OCI-LY1 (cell line): Measurements from ENCODE around the gene TSPAN3.

ENCODE experiments used
- H2AFZ ChIP-seq: fragments of 200-600 bp; sonication (generic), shearing (Covaris generic); 2 replicates; pipeline ENCODE4 v1.6.0; 2014; ENCODE audit warnings: antibody characterized with exemption, mild to moderate bottlenecking, low read length
- H3F3A ChIP-seq: fragments of 200-600 bp; sonication (generic), shearing (Covaris generic); 2 replicates; pipeline ENCODE4 v1.6.0; 2014; ENCODE audit warnings: mild to moderate bottlenecking, antibody characterized with exemption, low read length, moderate library complexity; ENCODE audit not compliant: insufficient read depth
- H3K27ac ChIP-seq: fragments of 200-600 bp; sonication (generic); 2 replicates; pipeline ENCODE4 v1.5.1; 2014; ENCODE audit warnings: low read length, mixed run types, mild to moderate bottlenecking, low read depth; ENCODE audit not compliant: poor library complexity, severe bottlenecking
- H3K27me3 ChIP-seq: fragments of 200-600 bp; sonication (generic); 2 replicates; pipeline ENCODE4 v1.6.0; 2014; ENCODE audit warnings: antibody characterized with exemption, mild to moderate bottlenecking, low read length, moderate library complexity; ENCODE audit not compliant: insufficient read depth
- H3K36me3 ChIP-seq: fragments of 200-600 bp; sonication (generic); 2 replicates; pipeline ENCODE4 v1.6.1; 2014; ENCODE audit warnings: mild to moderate bottlenecking, antibody characterized with exemption, low read length, moderate library complexity, mixed read lengths; ENCODE audit not compliant: insufficient read depth
- H3K4me1 ChIP-seq: fragments of 200-600 bp; sonication (generic); 2 replicates; pipeline ENCODE4 v1.5.1; 2014; ENCODE audit warnings: mild to moderate bottlenecking, low read length, moderate library complexity; ENCODE audit not compliant: insufficient read depth, severe bottlenecking
- H3K4me2 ChIP-seq: fragments of 200-600 bp; sonication (generic), shearing (Covaris generic); 2 replicates; pipeline ENCODE4 v1.6.1; 2014; ENCODE audit warnings: low read length
- H3K4me3 ChIP-seq: fragments of 200-600 bp; sonication (generic); 2 replicates; pipeline ENCODE4 v1.5.1; 2014; ENCODE audit warnings: low read length, low read depth, mild to moderate bottlenecking, mixed read lengths; ENCODE audit not compliant: poor library complexity, severe bottlenecking
- H3K79me2 ChIP-seq: fragments of 200-600 bp; shearing (Covaris generic); 2 replicates; pipeline ENCODE4 v1.6.1; 2016; ENCODE audit warnings: mixed run types, low read length, mixed read lengths; ENCODE audit not compliant: insufficient read depth
- H3K9ac ChIP-seq: fragments of 200-600 bp; sonication (generic), shearing (Covaris generic); 2 replicates; pipeline ENCODE4 v1.6.1; 2014; ENCODE audit warnings: mild to moderate bottlenecking, low read length, mixed read lengths
- H3K9me2 ChIP-seq: fragments of 200-600 bp; sonication (generic), shearing (Covaris generic); 2 replicates; pipeline ENCODE4 v1.6.1; 2014; ENCODE audit warnings: low read depth, mild to moderate bottlenecking, low read length, mixed read lengths
- H3K9me3 ChIP-seq: fragments of 200-600 bp; shearing (Covaris generic); 2 replicates; pipeline ENCODE4 v1.6.1; 2014; ENCODE audit warnings: low read length, mixed read lengths
- H4K20me1 ChIP-seq: fragments of 200-600 bp; sonication (generic), shearing (Covaris generic); 2 replicates; pipeline ENCODE4 v1.6.0; 2016; ENCODE audit warnings: mild to moderate bottlenecking, low read length; ENCODE audit not compliant: insufficient read depth
- EZH2 ChIP-seq: fragments of 200-600 bp; sonication (generic), shearing (Covaris generic); IDR thresholded peaks from 2 replicates; pipeline ENCODE4 v1.8.0; 2017; ENCODE audit warnings: borderline replicate concordance, mixed run types, mild to moderate bottlenecking, antibody characterized with exemption, low read length, moderate library complexity, mixed read lengths
- TF ChIP-seq, protein P1 (sequence below): fragments of 200-600 bp; sonication (generic), shearing (Covaris generic); IDR thresholded peaks from 2 replicates; pipeline ENCODE4 v1.5.1; 2017; ENCODE audit warnings: mild to moderate bottlenecking, antibody characterized with exemption, low read length, moderate library complexity, mixed read lengths

Gene TSPAN3

DNA sequence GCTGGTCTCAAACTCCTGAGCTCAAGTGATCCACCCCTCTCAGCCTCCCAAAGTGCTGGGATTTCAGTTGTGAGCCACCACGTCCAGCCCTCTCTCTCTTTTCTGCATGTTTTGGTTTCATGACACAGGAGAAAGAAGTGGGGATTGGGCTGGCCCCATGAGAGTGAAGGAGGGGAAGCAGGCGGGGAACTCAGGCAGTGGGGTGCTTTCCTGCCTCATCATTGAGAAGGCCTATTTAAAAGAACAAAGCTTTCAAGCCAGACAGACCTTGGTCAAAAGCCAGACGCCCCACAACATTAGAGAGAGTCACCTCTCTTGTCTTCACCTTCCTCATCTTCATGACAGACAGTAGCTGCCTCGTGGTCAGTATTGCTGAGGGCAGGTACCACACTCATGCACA is 60.1 kb downstream of the TSPAN3 start:
- no peaks in the 10 kb centered on the region for H4K20me1 ChIP-seq
- no peak overlapping the region for H3K4me2 ChIP-seq
- no peaks in the 10 kb centered on the region for H3K4me1 ChIP-seq

DNA sequence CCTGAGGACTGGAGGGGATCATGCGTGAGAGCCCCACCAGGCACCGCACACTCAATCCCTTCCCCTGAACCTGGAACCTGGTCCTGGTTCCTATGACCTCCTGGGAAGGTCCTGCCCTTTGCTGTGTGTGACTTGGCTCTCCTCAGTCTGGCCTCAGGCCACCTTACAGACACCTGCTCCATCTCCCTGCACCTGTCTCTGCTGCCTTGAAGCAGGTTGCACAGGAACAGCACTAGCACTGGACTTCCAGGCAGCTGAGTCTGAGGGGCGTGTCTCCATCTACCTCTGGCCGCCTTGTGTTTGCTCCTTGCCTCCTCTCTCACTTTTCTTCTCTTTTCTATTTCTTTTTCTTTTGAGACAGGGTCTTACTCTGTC is 60.6 kb downstream of the TSPAN3 start:
- Histone ChIP-seq H3K9ac (no peak overlapping the region), H3K9me3 (no peaks in the 10 kb centered on the region), H3F3A (no peaks in the 10 kb centered on the region), H3K79me2 (no peaks in the 10 kb centered on the region), H3K27ac (no peak overlapping the region), H2AFZ (no peak overlapping the region), H4K20me1 (no peaks in the 10 kb centered on the region), H3K36me3 (no peaks in the 10 kb centered on the region), H3K9me2 (no peaks in the 10 kb centered on the region), H3K4me3 (no peak overlapping the region), H3K27me3 (0 out of 2 replicates have a peak, but pooled peaks cover 10% of the 10 kb centered on the region), H3K4me2 (no peak overlapping the region), H3K4me1 (no peaks in the 10 kb centered on the region)
- TF ChIP-seq, protein P1, sequence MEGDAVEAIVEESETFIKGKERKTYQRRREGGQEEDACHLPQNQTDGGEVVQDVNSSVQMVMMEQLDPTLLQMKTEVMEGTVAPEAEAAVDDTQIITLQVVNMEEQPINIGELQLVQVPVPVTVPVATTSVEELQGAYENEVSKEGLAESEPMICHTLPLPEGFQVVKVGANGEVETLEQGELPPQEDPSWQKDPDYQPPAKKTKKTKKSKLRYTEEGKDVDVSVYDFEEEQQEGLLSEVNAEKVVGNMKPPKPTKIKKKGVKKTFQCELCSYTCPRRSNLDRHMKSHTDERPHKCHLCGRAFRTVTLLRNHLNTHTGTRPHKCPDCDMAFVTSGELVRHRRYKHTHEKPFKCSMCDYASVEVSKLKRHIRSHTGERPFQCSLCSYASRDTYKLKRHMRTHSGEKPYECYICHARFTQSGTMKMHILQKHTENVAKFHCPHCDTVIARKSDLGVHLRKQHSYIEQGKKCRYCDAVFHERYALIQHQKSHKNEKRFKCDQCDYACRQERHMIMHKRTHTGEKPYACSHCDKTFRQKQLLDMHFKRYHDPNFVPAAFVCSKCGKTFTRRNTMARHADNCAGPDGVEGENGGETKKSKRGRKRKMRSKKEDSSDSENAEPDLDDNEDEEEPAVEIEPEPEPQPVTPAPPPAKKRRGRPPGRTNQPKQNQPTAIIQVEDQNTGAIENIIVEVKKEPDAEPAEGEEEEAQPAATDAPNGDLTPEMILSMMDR, result no peak
- TF ChIP-seq EZH2, result no peak

More for the DNA sequence above, 60.1 kb downstream of the TSPAN3 start:
- Histone ChIP-seq H3F3A (no peaks in the 10 kb centered on the region), H2AFZ (no peak overlapping the region), H3K27me3 (0 out of 2 replicates have a peak, but pooled peaks cover 10% of the 10 kb centered on the region), H3K9ac (no peak overlapping the region), H3K4me3 (no peak overlapping the region), H3K36me3 (no peaks in the 10 kb centered on the region), H3K9me2 (no peaks in the 10 kb centered on the region), H3K9me3 (no peaks in the 10 kb centered on the region), H3K79me2 (no peaks in the 10 kb centered on the region), H3K27ac (no peak overlapping the region)
- TF ChIP-seq, protein P1, result no peak
- TF ChIP-seq EZH2, result no peak

DNA sequence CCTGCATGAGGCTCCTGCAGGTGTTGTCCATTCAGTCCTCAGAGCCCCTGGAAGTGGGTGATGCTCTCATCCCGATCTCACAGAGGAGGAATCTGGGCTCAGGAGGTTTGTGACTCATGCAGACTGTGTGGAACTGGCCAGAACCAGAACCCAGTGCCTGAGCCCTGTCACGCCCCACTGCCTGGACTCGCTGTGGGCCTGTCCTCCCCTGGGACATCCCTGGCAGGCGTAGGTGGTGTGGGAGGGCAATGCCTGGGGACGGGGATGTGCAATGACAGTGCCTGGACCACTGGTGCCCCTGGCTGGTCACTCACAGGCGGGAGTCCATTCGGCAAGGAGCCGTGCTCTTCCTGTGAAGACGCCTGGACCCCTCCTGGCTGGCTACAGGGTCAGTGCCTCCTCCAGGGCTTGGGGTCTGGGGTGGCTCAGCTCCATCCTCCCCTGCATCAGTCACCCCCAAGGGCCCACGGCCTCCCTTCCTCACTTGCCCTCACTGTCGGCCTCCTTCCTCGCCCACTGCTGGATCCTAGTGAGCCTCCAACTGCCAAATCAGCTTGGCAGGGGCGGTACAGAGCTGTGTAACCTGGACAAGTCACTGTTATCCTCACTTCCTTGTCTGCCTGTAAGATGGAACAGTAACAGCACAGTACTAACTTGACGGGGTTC is 61.1 kb downstream of the TSPAN3 start:
- H3K79me2 ChIP-seq, result no peaks in the 10 kb centered on the region
- no peak overlapping the region for H3K4me3 ChIP-seq
- H3K27ac ChIP-seq, result no peak overlapping the region
- no peaks in the 10 kb centered on the region for H3K9me3 ChIP-seq
- no peaks in the 10 kb centered on the region for H3F3A ChIP-seq
- H3K27me3 ChIP-seq, result peaks cover 10% of the 10 kb centered on the region; the same call in 1 of the 2 replicates
- H2AFZ ChIP-seq, result no peak overlapping the region
- no peaks in the 10 kb centered on the region for H3K9me2 ChIP-seq
- no peak overlapping the region for H3K4me2 ChIP-seq
- H3K36me3 ChIP-seq, result no peaks in the 10 kb centered on the region
- H4K20me1 ChIP-seq, result no peaks in the 10 kb centered on the region
- TF ChIP-seq, protein P1, result no peak
- TF ChIP-seq EZH2, result no peak
- H3K9ac ChIP-seq, result no peak overlapping the region
- H3K4me1 ChIP-seq, result no peaks in the 10 kb centered on the region
